DOHH2 (cell line): ENCODE measurements around the gene URGCP.

Experiments used
- H3F3A ChIP-seq: fragments of 200-600 bp; sonication (generic), shearing (Covaris generic); 2 replicates; pipeline ENCODE4 v1.6.0; 2016; ENCODE audit warnings: antibody characterized with exemption, mild to moderate bottlenecking; ENCODE audit not compliant: control insufficient read depth, insufficient read depth
- H3K27ac ChIP-seq: fragments of 200-600 bp; sonication (generic); 2 replicates; pipeline ENCODE4 v1.5.1; 2014; ENCODE audit warnings: low read depth, mild to moderate bottlenecking, low read length, moderate library complexity
- H3K27me3 ChIP-seq: fragments of 200-600 bp; sonication (generic); 2 replicates; pipeline ENCODE4 v1.6.1; 2014; ENCODE audit warnings: mild to moderate bottlenecking, low read length, mixed read lengths; ENCODE audit not compliant: control insufficient read depth
- H3K36me3 ChIP-seq: fragments of 200-600 bp; sonication (generic); 2 replicates; pipeline ENCODE4 v1.6.1; 2014; ENCODE audit warnings: mild to moderate bottlenecking, low read length, moderate library complexity, mixed read lengths; ENCODE audit not compliant: control insufficient read depth
- H3K4me1 ChIP-seq: fragments of 200-600 bp; sonication (generic); 2 replicates; pipeline ENCODE4 v1.6.1; 2014; ENCODE audit warnings: mild to moderate bottlenecking, low read length, mixed read lengths; ENCODE audit not compliant: control insufficient read depth
- H3K4me2 ChIP-seq: fragments of 200-600 bp; sonication (generic); 2 replicates; pipeline ENCODE4 v1.6.0; 2014; ENCODE audit warnings: mild to moderate bottlenecking, low read length, moderate library complexity
- H3K4me3 ChIP-seq: fragments of 200-600 bp; sonication (generic); 2 replicates; pipeline ENCODE4 v1.5.1; 2014; ENCODE audit warnings: mild to moderate bottlenecking, low read length, mixed read lengths
- H3K79me2 ChIP-seq: fragments of 200-600 bp; sonication (generic); 2 replicates; pipeline ENCODE4 v1.6.1; 2014; ENCODE audit warnings: mild to moderate bottlenecking, low read length, mixed read lengths; ENCODE audit not compliant: control insufficient read depth
- H3K9me2 ChIP-seq: fragments of 200-600 bp; sonication (generic); replicated peaks from 2 replicates; pipeline ENCODE4 v1.6.1; 2014; ENCODE audit warnings: mild to moderate bottlenecking, low read length, mixed read lengths; ENCODE audit not compliant: control insufficient read depth
- H3K9me3 ChIP-seq: fragments of 200-600 bp; sonication (generic); 2 replicates; pipeline ENCODE4 v1.6.1; 2014; ENCODE audit warnings: antibody characterized with exemption, low read length, mixed read lengths; ENCODE audit not compliant: control insufficient read depth, insufficient read depth
- H4K20me1 ChIP-seq: fragments of 200-600 bp; sonication (generic); 2 replicates; pipeline ENCODE4 v1.6.0; 2014; ENCODE audit warnings: low read depth, mild to moderate bottlenecking, antibody characterized with exemption, low read length, moderate library complexity; ENCODE audit not compliant: control insufficient read depth, insufficient read depth
- EZH2phosphoT487 ChIP-seq: fragments of 200-600 bp; sonication (generic); IDR thresholded peaks from 2 replicates; pipeline ENCODE4 v1.6.1; 2017; ENCODE audit warnings: borderline replicate concordance, mild to moderate bottlenecking, antibody characterized with exemption, low read length, moderate library complexity, mixed read lengths
- TF ChIP-seq, protein P1 (sequence below): fragments of 200-600 bp; sonication (generic); IDR thresholded peaks from one replicate; pipeline ENCODE4 v1.5.1; 2014; ENCODE audit warnings: antibody characterized with exemption, mild to moderate bottlenecking, low read depth, low read length; ENCODE audit not compliant: poor library complexity, severe bottlenecking

Gene URGCP, protein sequence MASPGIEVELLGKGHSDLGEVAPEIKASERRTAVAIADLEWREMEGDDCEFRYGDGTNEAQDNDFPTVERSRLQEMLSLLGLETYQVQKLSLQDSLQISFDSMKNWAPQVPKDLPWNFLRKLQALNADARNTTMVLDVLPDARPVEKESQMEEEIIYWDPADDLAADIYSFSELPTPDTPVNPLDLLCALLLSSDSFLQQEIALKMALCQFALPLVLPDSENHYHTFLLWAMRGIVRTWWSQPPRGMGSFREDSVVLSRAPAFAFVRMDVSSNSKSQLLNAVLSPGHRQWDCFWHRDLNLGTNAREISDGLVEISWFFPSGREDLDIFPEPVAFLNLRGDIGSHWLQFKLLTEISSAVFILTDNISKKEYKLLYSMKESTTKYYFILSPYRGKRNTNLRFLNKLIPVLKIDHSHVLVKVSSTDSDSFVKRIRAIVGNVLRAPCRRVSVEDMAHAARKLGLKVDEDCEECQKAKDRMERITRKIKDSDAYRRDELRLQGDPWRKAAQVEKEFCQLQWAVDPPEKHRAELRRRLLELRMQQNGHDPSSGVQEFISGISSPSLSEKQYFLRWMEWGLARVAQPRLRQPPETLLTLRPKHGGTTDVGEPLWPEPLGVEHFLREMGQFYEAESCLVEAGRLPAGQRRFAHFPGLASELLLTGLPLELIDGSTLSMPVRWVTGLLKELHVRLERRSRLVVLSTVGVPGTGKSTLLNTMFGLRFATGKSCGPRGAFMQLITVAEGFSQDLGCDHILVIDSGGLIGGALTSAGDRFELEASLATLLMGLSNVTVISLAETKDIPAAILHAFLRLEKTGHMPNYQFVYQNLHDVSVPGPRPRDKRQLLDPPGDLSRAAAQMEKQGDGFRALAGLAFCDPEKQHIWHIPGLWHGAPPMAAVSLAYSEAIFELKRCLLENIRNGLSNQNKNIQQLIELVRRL

DNA sequence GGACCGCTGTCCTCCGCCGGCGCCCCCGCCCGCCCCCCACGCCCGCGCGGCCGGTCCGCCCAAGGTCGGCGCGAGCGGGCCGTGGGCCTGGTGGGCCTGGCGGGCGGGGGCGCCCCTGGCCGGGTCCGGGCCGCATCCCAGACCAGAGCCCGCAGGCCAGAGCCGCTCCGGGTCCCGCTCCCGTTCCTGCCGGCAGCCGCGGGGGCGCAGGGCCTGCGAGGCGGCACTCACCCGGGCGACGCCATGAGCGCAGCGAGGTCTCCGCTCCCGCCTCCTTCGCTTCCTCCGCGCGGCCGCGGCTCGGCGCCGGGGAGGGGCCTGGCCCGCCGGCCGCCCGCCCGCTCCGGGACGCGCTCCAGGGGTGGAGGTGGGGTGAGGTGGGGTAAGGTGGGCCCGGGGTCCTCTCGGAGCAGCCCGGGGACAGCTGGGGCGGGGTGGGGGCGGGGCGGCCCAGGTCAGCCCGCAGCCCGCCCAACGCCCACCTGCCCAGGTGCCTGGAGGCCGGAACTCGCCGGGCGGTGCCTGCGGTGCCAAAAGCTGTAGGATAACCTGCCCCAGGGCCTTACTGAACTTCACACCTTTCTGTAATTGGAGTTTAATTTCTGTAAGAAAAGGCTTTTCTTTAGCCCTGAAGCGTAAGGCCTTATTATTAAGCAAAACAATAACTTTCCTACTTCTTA is at the start of gene URGCP:
URGCP (minus strand) TSS at position 266 of the 680 bp plus-strand sequence; CDS start at position 245, 21 bp downstream.
- Histone ChIP-seq H3K79me2 (peaks cover 49% of the 10 kb centered on the region), H3K36me3 (no peaks in the 10 kb centered on the region)
- no peak for TF ChIP-seq EZH2phosphoT487
- TF ChIP-seq, protein P1, sequence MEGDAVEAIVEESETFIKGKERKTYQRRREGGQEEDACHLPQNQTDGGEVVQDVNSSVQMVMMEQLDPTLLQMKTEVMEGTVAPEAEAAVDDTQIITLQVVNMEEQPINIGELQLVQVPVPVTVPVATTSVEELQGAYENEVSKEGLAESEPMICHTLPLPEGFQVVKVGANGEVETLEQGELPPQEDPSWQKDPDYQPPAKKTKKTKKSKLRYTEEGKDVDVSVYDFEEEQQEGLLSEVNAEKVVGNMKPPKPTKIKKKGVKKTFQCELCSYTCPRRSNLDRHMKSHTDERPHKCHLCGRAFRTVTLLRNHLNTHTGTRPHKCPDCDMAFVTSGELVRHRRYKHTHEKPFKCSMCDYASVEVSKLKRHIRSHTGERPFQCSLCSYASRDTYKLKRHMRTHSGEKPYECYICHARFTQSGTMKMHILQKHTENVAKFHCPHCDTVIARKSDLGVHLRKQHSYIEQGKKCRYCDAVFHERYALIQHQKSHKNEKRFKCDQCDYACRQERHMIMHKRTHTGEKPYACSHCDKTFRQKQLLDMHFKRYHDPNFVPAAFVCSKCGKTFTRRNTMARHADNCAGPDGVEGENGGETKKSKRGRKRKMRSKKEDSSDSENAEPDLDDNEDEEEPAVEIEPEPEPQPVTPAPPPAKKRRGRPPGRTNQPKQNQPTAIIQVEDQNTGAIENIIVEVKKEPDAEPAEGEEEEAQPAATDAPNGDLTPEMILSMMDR = no peak

DNA sequence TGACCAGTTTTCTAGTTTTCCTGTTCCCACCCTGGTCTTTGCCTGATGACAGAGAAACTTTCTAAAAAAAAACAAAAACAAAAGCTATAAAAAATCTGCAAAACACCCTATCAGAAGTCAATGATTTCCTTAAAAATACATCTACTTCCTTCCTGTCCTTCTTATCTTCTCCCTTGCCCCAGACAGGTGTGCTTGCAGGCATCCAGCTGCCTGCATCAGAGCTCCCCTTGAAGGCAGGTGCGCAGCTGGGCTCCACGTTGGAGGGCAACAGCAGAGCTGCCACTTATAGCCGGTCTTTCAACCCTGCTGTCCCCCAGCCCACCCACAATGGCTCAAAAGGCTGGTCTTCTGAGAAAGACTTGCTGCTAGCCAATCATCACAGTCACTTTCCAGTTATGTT is 49.6 kb upstream of the URGCP start:
- Histone ChIP-seq H3K4me3 (no peak overlapping the region), H3K27ac (no peak overlapping the region), H3K9me3 (no peaks in the 10 kb centered on the region), H3K79me2 (no peaks in the 10 kb centered on the region), H3K4me1 (peaks cover 23% of the 10 kb centered on the region), H3K9me2 (no peaks in the 10 kb centered on the region), H3K4me2 (peak overlapping the region; percentile 44), H3K36me3 (no peaks in the 10 kb centered on the region), H3F3A (no peaks in the 10 kb centered on the region), H3K27me3 (no peaks in the 10 kb centered on the region), H4K20me1 (no peaks in the 10 kb centered on the region)
- TF ChIP-seq, protein P1 = no peak
- TF ChIP-seq EZH2phosphoT487 = no peak

More for the DNA sequence above, at the start of gene URGCP:
- no peaks in the 10 kb centered on the region for H3K9me3 ChIP-seq
- peaks cover 14% of the 10 kb centered on the region for H3F3A ChIP-seq
- no peak within 1 kb of the TSS for H3K27ac ChIP-seq
- H3K4me2 ChIP-seq = peak within 1 kb of the TSS; percentile 66
- H3K4me3 ChIP-seq = peak within 1 kb of the TSS; percentile 76
- H3K9me2 ChIP-seq = no peaks in the 10 kb centered on the region
- 0 out of 2 replicates have a peak, but pooled peaks cover 3% of the 10 kb centered on the region for H4K20me1 ChIP-seq
- no peaks in the 10 kb centered on the region for H3K27me3 ChIP-seq
- peaks cover 20% of the 10 kb centered on the region for H3K4me1 ChIP-seq

DNA sequence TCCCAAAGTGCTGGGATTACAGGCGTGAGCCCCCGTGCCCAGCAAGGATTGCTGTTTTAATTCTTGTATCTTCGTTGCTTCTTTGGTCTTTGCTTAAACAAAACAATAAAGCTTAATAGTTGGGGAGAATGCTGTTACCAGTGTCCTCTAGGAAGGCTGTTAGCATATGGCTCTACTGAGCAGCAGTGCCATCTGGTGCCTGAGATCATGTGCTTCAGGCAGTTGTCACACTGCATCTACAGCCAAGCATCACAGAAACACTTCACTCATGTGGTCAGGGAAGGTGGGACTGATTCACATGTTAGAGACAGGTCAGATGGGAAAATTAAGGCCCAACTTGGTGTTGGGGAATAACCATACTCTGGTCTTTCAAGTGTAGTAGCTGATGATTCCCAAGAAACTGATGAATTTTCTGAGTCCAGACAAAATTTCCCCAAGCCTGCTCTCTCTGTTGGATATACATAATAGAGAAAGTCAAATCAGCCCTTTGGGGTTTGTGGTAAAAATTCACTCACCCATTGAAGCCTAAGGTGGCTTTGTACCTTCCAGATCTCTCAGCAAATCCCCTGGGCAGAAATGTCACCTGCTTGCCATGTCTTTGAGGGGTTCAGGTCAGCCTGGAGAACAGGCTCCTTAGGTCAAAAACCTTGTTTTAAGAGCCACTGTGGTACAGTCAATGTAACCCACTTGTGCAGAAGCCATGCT is 48.3 kb upstream of the URGCP start:
- Histone ChIP-seq H4K20me1 (no peaks in the 10 kb centered on the region), H3K36me3 (no peaks in the 10 kb centered on the region), H3K9me3 (no peaks in the 10 kb centered on the region), H3K9me2 (no peaks in the 10 kb centered on the region), H3K27ac (no peak overlapping the region), H3K4me1 (peaks cover 23% of the 10 kb centered on the region), H3K27me3 (no peaks in the 10 kb centered on the region), H3K4me3 (no peak overlapping the region), H3K4me2 (no peak overlapping the region), H3F3A (no peaks in the 10 kb centered on the region), H3K79me2 (no peaks in the 10 kb centered on the region)
- no peak for TF ChIP-seq EZH2phosphoT487
- TF ChIP-seq, protein P1 = peak; percentile 84
